Measurements from ENCODE around the gene KIFC3. TPM values are rescaled to one million over a fixed set of nuclear protein-coding genes. Genes with fewer than 3 reads are reported as not detected.

The KIFC3 gene
- total and polyA plus RNA-seq, 2 of the 8 experiments (the other 6 are each of a cell fraction or from before 2014, with no cell fraction given): 2.1 to 7.1 TPM

DNA sequence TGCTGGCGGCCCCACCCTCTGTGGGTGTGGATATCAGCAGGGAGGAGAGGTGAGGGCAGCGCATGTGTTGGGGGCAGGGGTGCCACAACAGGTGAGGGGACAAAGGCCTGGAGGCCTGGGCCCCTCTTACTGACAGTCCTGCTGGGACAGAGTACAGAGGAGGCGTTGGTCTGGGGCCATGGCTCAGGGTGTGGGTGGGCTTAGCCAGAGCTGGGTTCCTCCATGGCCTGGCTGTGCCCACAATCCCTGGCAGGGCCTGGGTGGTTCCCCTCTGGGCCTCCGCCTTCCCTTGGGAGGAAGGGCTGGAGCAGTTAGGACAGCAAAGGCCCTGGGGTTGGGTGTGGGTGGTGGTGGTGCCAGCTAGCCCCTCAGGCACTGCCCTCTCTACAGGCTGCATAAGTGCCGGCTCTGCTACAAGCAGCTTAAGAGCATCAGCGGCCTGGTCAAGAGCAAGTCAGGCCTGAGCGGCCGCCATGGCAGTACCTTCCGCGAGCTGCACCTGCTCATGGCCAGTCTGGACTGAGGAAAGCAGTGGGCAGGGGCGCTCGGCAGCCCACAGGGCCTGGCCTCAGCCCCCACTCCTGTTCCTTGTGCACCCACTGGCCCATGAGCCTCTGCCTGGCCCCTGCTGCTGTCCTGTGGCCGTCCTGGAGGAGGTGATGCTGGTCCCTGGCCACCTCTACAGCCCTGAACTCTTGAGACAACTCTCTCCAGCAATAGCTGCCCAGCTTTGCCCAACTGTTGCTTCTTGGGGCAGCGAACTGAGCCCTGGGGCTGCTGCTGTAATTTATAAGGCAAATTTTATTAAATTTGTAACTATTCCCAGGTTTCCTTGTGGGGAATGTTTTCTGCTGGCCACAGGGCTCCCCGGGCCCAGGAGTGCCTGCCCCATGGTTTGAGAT is 45.6 kb downstream of the KIFC3 start:
- peaks cover 4 to 7% of the 10 kb centered on the region in 2 experiments for H4K20me1 ChIP-seq (replicated peaks in 1 of 2; ENCODE audit: control insufficient read depth in 1 of 2, insufficient read depth in 2 of 2, low read length in 2 of 2)
- no peaks in the 10 kb centered on the region; a peak in 1 of 7 replicates for H3K27me3 ChIP-seq (replicated peaks in 1 of 4; ENCODE audit: control insufficient read depth in 3 of 4, extremely low read depth in 1 of 4, insufficient read depth in 3 of 4, low read length in 3 of 4)
- H2BK5ac ChIP-seq (ENCODE audit: low read depth, low read length): no peak overlapping the region
- no peak overlapping the region for H2AFZ ChIP-seq (ENCODE audit: low read length)
- H3K79me2 ChIP-seq (ENCODE audit: control insufficient read depth in 1 of 2, insufficient read depth in 2 of 2, low read length in 2 of 2): no peaks in the 10 kb centered on the region
- H4K8ac ChIP-seq (ENCODE audit: extremely low read depth, insufficient read depth, low read length): no peak overlapping the region
- no peak overlapping the region for H3K14ac ChIP-seq (ENCODE audit: insufficient read length)
- no peaks in the 10 kb centered on the region for H3K79me1 ChIP-seq (ENCODE audit: low read depth, low read length)
- peaks cover 0 to 12% (median 5%) of the 10 kb centered on the region in 4 experiments; a peak in 5 of 8 replicates for H3K36me3 ChIP-seq (ENCODE audit: control insufficient read depth in 2 of 4, insufficient read depth in 4 of 4, low read length in 3 of 4)
- H3K27ac ChIP-seq (ENCODE audit: low read depth, low read length): no peak overlapping the region
- no peak overlapping the region for H3K9ac ChIP-seq (replicated peaks in 1 of 4; ENCODE audit: extremely low read depth in 1 of 4, low read depth in 3 of 4, low read length in 3 of 4)
- WGBS, 2 experiments (ENCODE audit: extremely low coverage in 1 of 2, insufficient coverage in 1 of 2, insufficient read length in 1 of 2, insufficient replicate concordance in 2 of 2, low coverage in 1 of 2, low lambda C conversion rate in 2 of 2, missing lambda C conversion rate in 1 of 2): 76% methylated on average over 13 of the region's 15 CpGs; no CpG with 5 or more reads in 1 of the 2 experiments
- DNase-seq (ENCODE audit: low read depth in 1 of 2, low spot score in 2 of 2) (peak in 1 of 2 experiments; percentile 41), FAIRE-seq (no peak)
- no peaks in the 10 kb centered on the region for H3K9me3 ChIP-seq (ENCODE audit: insufficient read depth in 2 of 2, low read depth in 1 of 2, low read length in 1 of 2)
- CTCF ChIA-PET (ENCODE audit: partially characterized antibody): interaction anchor here (0.6 to 4.4 kb wide), 33 partner anchors 8 to 355 kb away, joined by 3 to 24 read pairs (median 4); partner anchors contain the start of genes ADGRG3 and KATNB1
- POLR2A ChIA-PET (ENCODE audit: partially characterized antibody): interaction anchor here (2.5 kb wide), 1 partner anchor 22 kb away, joined by 9 read pairs; the partner anchor contains the start of gene KATNB1
- no peak overlapping the region for H4K91ac ChIP-seq (replicated peaks; ENCODE audit: insufficient read length, low read length)
- peaks cover 0 to 12% (median 7%) of the 10 kb centered on the region in 4 experiments; a peak in 4 of 7 replicates for H3K4me1 ChIP-seq (replicated peaks in 1 of 4; ENCODE audit: control insufficient read depth in 3 of 4, insufficient read depth in 4 of 4, low read length in 3 of 4)
- H3K4ac ChIP-seq (replicated peaks; ENCODE audit: insufficient read length, low read depth, low read length): no peak overlapping the region
- TF ChIP-seq SP1 (IDR thresholded peaks at IDR 0.05; ENCODE audit: low read depth, low read length) (no peak), TBP (IDR thresholded peaks at IDR 0.05; ENCODE audit: low read depth, low read length) (no peak)
- no peak overlapping the region for H3K4me3 ChIP-seq (ENCODE audit: extremely low read depth in 1 of 4, insufficient read depth in 2 of 4, low read depth in 3 of 4, low read length in 4 of 4)
- H2BK15ac ChIP-seq (ENCODE audit: low read length): no peak overlapping the region
- H2BK120ac ChIP-seq (replicated peaks; ENCODE audit: low read depth, low read length): no peak overlapping the region
- no peak overlapping the region for H3K56ac ChIP-seq (replicated peaks; ENCODE audit: insufficient read length, low read depth, low read length)
- H2BK12ac ChIP-seq (ENCODE audit: low read depth, low read length): no peak overlapping the region
- H3K23ac ChIP-seq (ENCODE audit: insufficient read length): no peak overlapping the region
- no peak overlapping the region for H4K5ac ChIP-seq (ENCODE audit: insufficient read length, low read depth, low read length)
- no peak overlapping the region for H3K18ac ChIP-seq (ENCODE audit: extremely low read depth, low read length)
- no peak overlapping the region for H2AK5ac ChIP-seq (ENCODE audit: low read depth, low read length)
- H2BK20ac ChIP-seq (ENCODE audit: low read length): no peak overlapping the region
- no peak overlapping the region for H3K4me2 ChIP-seq (ENCODE audit: insufficient read depth in 1 of 2, low read depth in 2 of 2, low read length in 2 of 2)
- H3K23me2 ChIP-seq (ENCODE audit: low read depth, low read length): no peaks in the 10 kb centered on the region
